GM12873 (cell line): Measurements from ENCODE around the gene BGLAP.

Source experiments
- CTCF ChIP-seq: IDR thresholded peaks from 2 replicates; pipeline ENCODE4 v1.5.1; 2012; ENCODE audit warnings: low read depth, mild to moderate bottlenecking, moderate library complexity, low read length, control low read depth; ENCODE audit not compliant: insufficient read depth; ENCODE audit errors: missing control alignments

Gene BGLAP

GRCh38 chr1:156229809-156230472 lies 12.0 kb upstream of the BGLAP start:
- TF ChIP-seq CTCF: no peak

DNA sequence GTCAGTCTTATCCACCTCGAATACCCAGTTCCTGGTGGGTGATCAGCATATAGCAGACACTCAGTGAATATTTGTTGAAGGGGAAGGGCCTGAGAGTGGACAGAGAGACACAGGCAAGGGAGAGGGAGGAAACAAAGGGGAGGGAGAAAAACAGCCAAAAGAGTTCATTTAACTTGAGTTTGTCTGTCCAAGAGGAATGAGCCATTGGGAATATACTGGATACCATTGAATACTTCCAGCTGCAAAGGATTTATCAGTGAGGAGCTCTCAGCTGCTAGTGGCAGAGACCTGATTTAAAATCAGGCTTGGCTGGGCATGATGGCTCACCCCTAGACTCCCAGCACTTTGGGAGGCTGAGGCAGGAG lies 11.5 kb upstream of the BGLAP start:
- no peak for TF ChIP-seq CTCF

- TF ChIP-seq CTCF: no peak
Observed at GRCh38 chr1:156232201-156232894, 9.6 kb upstream of the BGLAP start.

DNA sequence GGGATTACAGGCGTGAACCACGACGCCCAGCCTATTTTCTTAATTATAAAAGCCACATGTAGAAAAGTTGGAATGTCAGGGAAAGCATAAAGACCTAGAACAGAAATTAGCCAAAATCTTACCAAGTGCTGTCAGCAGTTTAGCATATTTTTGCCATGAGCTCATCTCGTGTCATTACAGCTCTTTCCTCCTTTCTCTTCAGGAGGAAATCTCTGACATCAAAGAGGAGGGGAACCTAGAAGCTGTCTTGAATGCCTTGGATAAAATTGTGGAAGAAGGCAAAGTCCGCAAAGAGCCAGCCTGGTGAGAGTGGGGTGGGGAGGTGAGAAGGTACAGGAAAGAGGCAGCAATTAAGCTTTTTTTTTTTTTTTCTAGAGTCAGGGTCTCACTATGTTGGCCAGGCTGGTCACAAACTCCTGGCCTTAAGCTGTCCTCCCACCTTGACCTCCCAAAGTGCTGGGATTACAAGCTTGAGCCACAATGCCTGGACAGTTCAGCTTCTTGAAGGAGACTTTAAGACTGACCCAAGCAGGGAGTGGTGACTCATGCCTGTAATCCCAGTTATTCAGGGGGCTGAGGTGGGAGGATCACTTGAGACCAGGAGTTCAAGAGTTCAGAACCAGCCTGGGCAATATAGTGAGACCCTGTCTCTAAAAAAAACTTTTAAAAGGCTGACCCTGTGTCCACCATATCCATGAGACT lies 8.4 kb upstream of the BGLAP start:
- TF ChIP-seq CTCF: no peak

- no peak for TF ChIP-seq CTCF
Observed at GRCh38 chr1:156236164-156236563, 5.8 kb upstream of the BGLAP start.

GRCh38 chr1:156238248-156238647 lies 3.7 kb upstream of the BGLAP start:
- no peak for TF ChIP-seq CTCF

GRCh38 chr1:156241311-156241811 lies 623 bp upstream of the BGLAP start:
- TF ChIP-seq CTCF: no peak
